Kidney epithelial cell (primary cell): ENCODE data around the gene POLR3B. TPM values are rescaled to one million over a fixed set of nuclear protein-coding genes. Genes with fewer than 3 reads are reported as not detected.

ENCODE experiments used
- DNase-seq: peaks from one replicate; pipeline ENCODE4 v3.0.0-alpha.2; 2010; ENCODE audit warnings: low read depth
- H3K27me3 ChIP-seq: 2 replicates; pipeline ENCODE4 v1.6.0; 2011; ENCODE audit warnings: low read length; ENCODE audit not compliant: control insufficient read depth, insufficient read depth
- H3K36me3 ChIP-seq: 2 replicates; pipeline ENCODE4 v1.5.1; 2011; ENCODE audit warnings: low read length; ENCODE audit not compliant: control insufficient read depth, insufficient read depth
- H3K4me3 ChIP-seq: 2 replicates; pipeline ENCODE4 v1.5.1; 2011; ENCODE audit warnings: low read depth, mild to moderate bottlenecking, control low read depth, low read length
- CTCF ChIP-seq: IDR thresholded peaks from 2 replicates; pipeline ENCODE4 v1.5.1; 2011; ENCODE audit warnings: mild to moderate bottlenecking, moderate library complexity, low read length, control low read depth, inconsistent platforms; ENCODE audit not compliant: insufficient read depth, poor library complexity, severe bottlenecking
- total RNA-seq: library from RNA; depleted of rRNA; stranded (reverse); fragments of >200 nt; gene quantifications from 2 replicates; pipeline ENCODE4 v1.2.3, GENCODE V29; 2015

The POLR3B gene
- total RNA-seq, 1 donor from 2014 or later, result 9.3 TPM

GRCh38 chr12:106522708-106523107 is 165.2 kb downstream of the POLR3B start:
- H3K36me3 ChIP-seq, result no peaks in the 10 kb centered on the region
- no peak for TF ChIP-seq CTCF
- no peak overlapping the region for H3K4me3 ChIP-seq
- no peak for DNase-seq
- no peaks in the 10 kb centered on the region for H3K27me3 ChIP-seq

GRCh38 chr12:106527356-106527755 is 169.8 kb downstream of the POLR3B start:
- H3K36me3 ChIP-seq, result no peaks in the 10 kb centered on the region
- no peak for TF ChIP-seq CTCF
- no peaks in the 10 kb centered on the region for H3K27me3 ChIP-seq
- DNase-seq, result no peak
- no peak overlapping the region for H3K4me3 ChIP-seq

- Histone ChIP-seq H3K36me3 (no peaks in the 10 kb centered on the region), H3K4me3 (no peak overlapping the region), H3K27me3 (no peaks in the 10 kb centered on the region)
- no peak for TF ChIP-seq CTCF
- DNase-seq, result no peak
Measured at GRCh38 chr12:106541201-106541600, 183.7 kb downstream of the POLR3B start.

- Histone ChIP-seq H3K27me3 (no peaks in the 10 kb centered on the region), H3K36me3 (no peaks in the 10 kb centered on the region), H3K4me3 (no peak overlapping the region)
- DNase-seq, result no peak
- no peak for TF ChIP-seq CTCF
Measured at GRCh38 chr12:106551410-106551809, 193.9 kb downstream of the POLR3B start.

- no peaks in the 10 kb centered on the region for H3K36me3 ChIP-seq
- DNase-seq, result no peak
- TF ChIP-seq CTCF, result no peak
- H3K27me3 ChIP-seq, result no peaks in the 10 kb centered on the region
- H3K4me3 ChIP-seq, result no peak overlapping the region
Measured at GRCh38 chr12:106552228-106552627, 194.7 kb downstream of the POLR3B start.

Other genes starting within 250 kb of the POLR3B start
- gene NUAK1, start 218.8 kb upstream of the POLR3B start, total RNA-seq, result 38.2 and 56.7 TPM in 2 replicates
- gene CKAP4, start 109.7 kb upstream of the POLR3B start, total RNA-seq, result 112 and 115 TPM in 2 replicates
- gene TCP11L2, start 55.0 kb upstream of the POLR3B start, total RNA-seq, result 24.9 and 26.8 TPM in 2 replicates
- not detected in 2 replicates for gene RFX4, start 225.3 kb downstream of the POLR3B start, total RNA-seq